Measurements from ENCODE around the gene ELOVL3. TPM values are rescaled to one million over a fixed set of nuclear protein-coding genes. Genes with fewer than 3 reads are reported as not detected.
A peak's percentile ranks its signal among the peaks of the same experiment; 100 is the strongest.

Gene ELOVL3
- total and polyA plus RNA-seq, 2 of the 13 experiments (the other 11 are each of a cell fraction or from before 2014, with no cell fraction given) = 0.58 to 0.69 TPM

DNA sequence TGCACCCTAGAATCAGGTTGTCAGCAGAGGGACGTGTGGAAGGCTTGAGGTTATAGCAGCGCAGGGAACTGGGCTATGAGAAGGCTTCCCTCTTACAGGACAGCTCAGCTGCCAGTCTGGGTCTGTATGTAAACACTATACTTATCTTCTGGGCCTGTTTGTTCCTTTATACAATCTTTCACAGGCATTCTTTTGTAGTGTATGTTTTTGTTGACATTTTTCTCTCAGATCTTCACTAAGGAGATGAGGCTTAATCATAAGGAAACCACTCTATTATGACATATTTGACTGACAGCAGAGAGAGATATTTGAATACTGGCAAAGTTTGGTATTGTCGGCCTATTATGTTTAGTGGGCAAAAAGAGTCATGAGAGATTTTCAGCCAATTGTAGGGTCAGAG is 20.2 kb downstream of the ELOVL3 start:
- DNase-seq (ENCODE audit: low spot score) (no peak), FAIRE-seq (no peak), ATAC-seq (no peak)
- intact Hi-C loops (cut with micrococcal nuclease; ENCODE audit: unreplicated experiment) (no loop called here), in situ Hi-C loops (cut with HindIII; ENCODE audit: extremely low pct_ligation_motif_present, low pct_unique_long_range_greater_than_20kb) (no loop called here)
- Histone ChIP-seq H3K4me2 (ENCODE audit: low read depth, low read length) (peak overlapping the region; percentile 77), H3K9me3 (ENCODE audit: low read length) (no peaks in the 10 kb centered on the region), H3K27ac (ENCODE audit: extremely low read length, insufficient read depth, low read length) (peak overlapping the region; percentile 76), H3K79me2 (ENCODE audit: insufficient read depth, low read length) (peaks cover 53% of the 10 kb centered on the region), H3K36me3 (replicated peaks in 1 of 2; ENCODE audit: control insufficient read depth in 1 of 2, insufficient read depth in 2 of 2, low read length in 2 of 2) (peaks cover 1 to 9% of the 10 kb centered on the region in 2 experiments; a peak in 2 of 5 replicates), H4K20me1 (ENCODE audit: insufficient read depth, low read length) (peaks cover 31% of the 10 kb centered on the region), H3K27me3 (ENCODE audit: control insufficient read depth in 1 of 2, insufficient read depth in 2 of 2, low read length in 2 of 2) (peaks cover 0 to 6% of the 10 kb centered on the region in 2 experiments; a peak in 1 of 5 replicates), H3K4me3 (replicated peaks in 1 of 3; ENCODE audit: insufficient read depth in 1 of 3, low read depth in 2 of 3, low read length in 3 of 3) (peak overlapping the region; percentile 88 to 97 (median 91)), H3K4me1 (ENCODE audit: insufficient read depth, low read length) (peaks cover 48% of the 10 kb centered on the region), H2AFZ (ENCODE audit: low read length) (no peak overlapping the region), H3K9ac (ENCODE audit: insufficient read depth, low read depth, low read length) (peak overlapping the region; percentile 82)
- TSS peak; percentile 71 for BruUV-seq (replicated peaks)
- WGBS (ENCODE audit: low lambda C conversion rate) = 4% methylated on average over 3 of the region's 3 CpGs
- POLR2A ChIA-PET = interaction anchor here (1.6 kb wide), 2 partner anchors 15 to 396 kb away, joined by 3 read pairs; no protein-coding TSS in a partner anchor
- CTCF ChIA-PET (ENCODE audit: low intra/inter-chr PET ratio, low total read pairs) = no interaction called here
- TF ChIP-seq REPIN1 (CRISPR knock-in tag; IDR thresholded peaks at IDR 0.05; ENCODE audit: borderline replicate concordance, low read depth) (no peak), ZNF75D (CRISPR knock-in tag; IDR thresholded peaks at IDR 0.05; ENCODE audit: borderline replicate concordance) (no peak), JUNB (CRISPR knock-in tag; IDR thresholded peaks at IDR 0.05; ENCODE audit: borderline replicate concordance) (no peak), FOXM1 (CRISPR knock-in tag; IDR thresholded peaks at IDR 0.05) (no peak), FOXA3 (CRISPR knock-in tag; IDR thresholded peaks at IDR 0.05) (peak; percentile 37; the same call in 1 of the 2 replicates), ZNF790 (CRISPR knock-in tag; IDR thresholded peaks at IDR 0.05; ENCODE audit: borderline replicate concordance) (0 out of 2 replicates have a peak, but pooled peaks have one; percentile 1), NFYB (CRISPR knock-in tag; IDR thresholded peaks at IDR 0.05) (peak; percentile 18; the same call in 1 of the 2 replicates), JUN (CRISPR knock-in tag; IDR thresholded peaks at IDR 0.05) (no peak), ZNF577 (CRISPR knock-in tag; IDR thresholded peaks at IDR 0.05; ENCODE audit: borderline replicate concordance, low read depth) (no peak), ZNF496 (CRISPR knock-in tag; IDR thresholded peaks at IDR 0.05; ENCODE audit: insufficient replicate concordance) (no peak), ZNF589 (CRISPR knock-in tag; conservative IDR thresholded peaks at IDR 0.05) (no peak), ZNF430 (CRISPR knock-in tag; IDR thresholded peaks at IDR 0.05) (no peak), FOXJ3 (CRISPR knock-in tag; IDR thresholded peaks at IDR 0.05; ENCODE audit: borderline replicate concordance) (no peak), ZNF501 (CRISPR knock-in tag; IDR thresholded peaks at IDR 0.05) (no peak), JDP2 (CRISPR knock-in tag; IDR thresholded peaks at IDR 0.05; ENCODE audit: borderline replicate concordance) (no peak)
- TF ChIP-seq, protein P1, sequence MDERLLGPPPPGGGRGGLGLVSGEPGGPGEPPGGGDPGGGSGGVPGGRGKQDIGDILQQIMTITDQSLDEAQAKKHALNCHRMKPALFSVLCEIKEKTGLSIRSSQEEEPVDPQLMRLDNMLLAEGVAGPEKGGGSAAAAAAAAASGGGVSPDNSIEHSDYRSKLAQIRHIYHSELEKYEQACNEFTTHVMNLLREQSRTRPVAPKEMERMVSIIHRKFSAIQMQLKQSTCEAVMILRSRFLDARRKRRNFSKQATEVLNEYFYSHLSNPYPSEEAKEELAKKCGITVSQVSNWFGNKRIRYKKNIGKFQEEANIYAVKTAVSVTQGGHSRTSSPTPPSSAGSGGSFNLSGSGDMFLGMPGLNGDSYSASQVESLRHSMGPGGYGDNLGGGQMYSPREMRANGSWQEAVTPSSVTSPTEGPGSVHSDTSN (CRISPR knock-in tag; IDR thresholded peaks at IDR 0.05) = peak; percentile 37; the same call in 1 of the 2 replicates
- TF ChIP-seq, protein P2, sequence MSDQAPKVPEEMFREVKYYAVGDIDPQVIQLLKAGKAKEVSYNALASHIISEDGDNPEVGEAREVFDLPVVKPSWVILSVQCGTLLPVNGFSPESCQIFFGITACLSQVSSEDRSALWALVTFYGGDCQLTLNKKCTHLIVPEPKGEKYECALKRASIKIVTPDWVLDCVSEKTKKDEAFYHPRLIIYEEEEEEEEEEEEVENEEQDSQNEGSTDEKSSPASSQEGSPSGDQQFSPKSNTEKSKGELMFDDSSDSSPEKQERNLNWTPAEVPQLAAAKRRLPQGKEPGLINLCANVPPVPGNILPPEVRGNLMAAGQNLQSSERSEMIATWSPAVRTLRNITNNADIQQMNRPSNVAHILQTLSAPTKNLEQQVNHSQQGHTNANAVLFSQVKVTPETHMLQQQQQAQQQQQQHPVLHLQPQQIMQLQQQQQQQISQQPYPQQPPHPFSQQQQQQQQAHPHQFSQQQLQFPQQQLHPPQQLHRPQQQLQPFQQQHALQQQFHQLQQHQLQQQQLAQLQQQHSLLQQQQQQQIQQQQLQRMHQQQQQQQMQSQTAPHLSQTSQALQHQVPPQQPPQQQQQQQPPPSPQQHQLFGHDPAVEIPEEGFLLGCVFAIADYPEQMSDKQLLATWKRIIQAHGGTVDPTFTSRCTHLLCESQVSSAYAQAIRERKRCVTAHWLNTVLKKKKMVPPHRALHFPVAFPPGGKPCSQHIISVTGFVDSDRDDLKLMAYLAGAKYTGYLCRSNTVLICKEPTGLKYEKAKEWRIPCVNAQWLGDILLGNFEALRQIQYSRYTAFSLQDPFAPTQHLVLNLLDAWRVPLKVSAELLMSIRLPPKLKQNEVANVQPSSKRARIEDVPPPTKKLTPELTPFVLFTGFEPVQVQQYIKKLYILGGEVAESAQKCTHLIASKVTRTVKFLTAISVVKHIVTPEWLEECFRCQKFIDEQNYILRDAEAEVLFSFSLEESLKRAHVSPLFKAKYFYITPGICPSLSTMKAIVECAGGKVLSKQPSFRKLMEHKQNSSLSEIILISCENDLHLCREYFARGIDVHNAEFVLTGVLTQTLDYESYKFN (CRISPR knock-in tag; conservative IDR thresholded peaks at IDR 0.05) = no peak
- TF ChIP-seq, protein P3, sequence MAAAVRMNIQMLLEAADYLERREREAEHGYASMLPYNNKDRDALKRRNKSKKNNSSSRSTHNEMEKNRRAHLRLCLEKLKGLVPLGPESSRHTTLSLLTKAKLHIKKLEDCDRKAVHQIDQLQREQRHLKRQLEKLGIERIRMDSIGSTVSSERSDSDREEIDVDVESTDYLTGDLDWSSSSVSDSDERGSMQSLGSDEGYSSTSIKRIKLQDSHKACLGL (CRISPR knock-in tag; IDR thresholded peaks at IDR 0.05) = no peak
- TF ChIP-seq, protein P4, sequence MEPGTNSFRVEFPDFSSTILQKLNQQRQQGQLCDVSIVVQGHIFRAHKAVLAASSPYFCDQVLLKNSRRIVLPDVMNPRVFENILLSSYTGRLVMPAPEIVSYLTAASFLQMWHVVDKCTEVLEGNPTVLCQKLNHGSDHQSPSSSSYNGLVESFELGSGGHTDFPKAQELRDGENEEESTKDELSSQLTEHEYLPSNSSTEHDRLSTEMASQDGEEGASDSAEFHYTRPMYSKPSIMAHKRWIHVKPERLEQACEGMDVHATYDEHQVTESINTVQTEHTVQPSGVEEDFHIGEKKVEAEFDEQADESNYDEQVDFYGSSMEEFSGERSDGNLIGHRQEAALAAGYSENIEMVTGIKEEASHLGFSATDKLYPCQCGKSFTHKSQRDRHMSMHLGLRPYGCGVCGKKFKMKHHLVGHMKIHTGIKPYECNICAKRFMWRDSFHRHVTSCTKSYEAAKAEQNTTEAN (CRISPR knock-in tag; conservative IDR thresholded peaks at IDR 0.05) = no peak

All from HepG2 (cell line).